AG04450 (cell line): Measurements from ENCODE around the gene PLCG2. TPM values are rescaled to one million over a fixed set of nuclear protein-coding genes. Genes with fewer than 3 reads are reported as not detected.

Experiments used
- CTCF ChIA-PET: fragments of 300-600, 350-600 bp; formaldehyde crosslinking; extraction: SDS; loops from one replicate; lab custom pipeline; 2022; ENCODE audit warnings: antibody characterized with exemption, inconsistent platforms; lab: Charles Lee
- POLR2A ChIA-PET: fragments of 350-600 bp; formaldehyde crosslinking; extraction: SDS; loops from one replicate; lab custom pipeline; 2021; ENCODE audit warnings: antibody characterized with exemption, inconsistent platforms; lab: Yijun Ruan, JAX
- DNase-seq: peaks from one replicate; pipeline ENCODE4 v3.0.0-alpha.2; 2011; ENCODE audit warnings: low read depth, low spot score
- H3K27ac ChIP-seq: one replicate; pipeline ENCODE4 v1.5.1; 2012; ENCODE audit warnings: low read depth, low read length, control low read depth
- H3K27me3 ChIP-seq: one replicate; pipeline ENCODE4 v1.6.0; 2012; ENCODE audit warnings: low read length; ENCODE audit not compliant: control insufficient read depth, insufficient read depth
- H3K4me3 ChIP-seq: 2 replicates; pipeline ENCODE4 v1.5.1; 2011; ENCODE audit warnings: mild to moderate bottlenecking, low read depth, low read length, control low read depth
- H3K9me3 ChIP-seq: 2 replicates; pipeline ENCODE4 v1.5.1; 2012; ENCODE audit warnings: low read length; ENCODE audit not compliant: control insufficient read depth, insufficient read depth
- CTCF ChIP-seq: IDR thresholded peaks from 2 replicates; pipeline ENCODE4 v1.5.1; 2011; ENCODE audit warnings: low read depth, low read length, control low read depth, inconsistent platforms
- polyA plus RNA-seq: library from polyadenylated mRNA; depleted of rRNA; stranded (reverse); fragments of >200 nt; gene quantifications from 2 replicates; pipeline ENCODE4 v1.2.3, GENCODE V29; 2011

The PLCG2 gene
- polyA plus RNA-seq, 1 experiment = 0.16 TPM

- no peak overlapping the region for H3K4me3 ChIP-seq
- CTCF ChIA-PET = interaction anchor here (0.9 kb wide), 1 partner anchor 302 kb away, joined by 3 read pairs; no protein-coding TSS in a partner anchor
- H3K27me3 ChIP-seq = peaks cover 2% of the 10 kb centered on the region
- no peak for TF ChIP-seq CTCF
- POLR2A ChIA-PET = no interaction called here
- no peak for DNase-seq
- no peaks in the 10 kb centered on the region for H3K9me3 ChIP-seq
- no peak overlapping the region for H3K27ac ChIP-seq
These were observed 149.3 kb downstream of the PLCG2 start for GRCh38 chr16:81928271-81928918.

- Histone ChIP-seq H3K4me3 (no peak overlapping the region), H3K27ac (no peak overlapping the region), H3K27me3 (peaks cover 2% of the 10 kb centered on the region), H3K9me3 (no peaks in the 10 kb centered on the region)
- no peak for DNase-seq
- ChIA-PET POLR2A (no interaction called here), CTCF (no interaction called here)
- no peak for TF ChIP-seq CTCF
These were observed 149.9 kb downstream of the PLCG2 start for GRCh38 chr16:81928975-81929374.

- TF ChIP-seq CTCF = no peak
- DNase-seq = no peak
- Histone ChIP-seq H3K9me3 (no peaks in the 10 kb centered on the region), H3K27me3 (peaks cover 2% of the 10 kb centered on the region), H3K4me3 (no peak overlapping the region), H3K27ac (no peak overlapping the region)
- CTCF ChIA-PET = interaction anchor here (1.1 to 1.6 kb wide), 3 partner anchors 11 to 334 kb away, joined by 4 to 6 read pairs (median 5); no protein-coding TSS in a partner anchor
- POLR2A ChIA-PET = no interaction called here
These were observed 150.8 kb downstream of the PLCG2 start for GRCh38 chr16:81929841-81930240.

- no peak overlapping the region for H3K27ac ChIP-seq
- peaks cover 5% of the 10 kb centered on the region for H3K27me3 ChIP-seq
- CTCF ChIA-PET = no interaction called here
- POLR2A ChIA-PET = no interaction called here
- no peak for DNase-seq
- no peaks in the 10 kb centered on the region for H3K9me3 ChIP-seq
- no peak for TF ChIP-seq CTCF
- no peak overlapping the region for H3K4me3 ChIP-seq
These were observed 152.8 kb downstream of the PLCG2 start for GRCh38 chr16:81931927-81932326.

- no peak overlapping the region for H3K27ac ChIP-seq
- no peak for TF ChIP-seq CTCF
- ChIA-PET POLR2A (no interaction called here), CTCF (interaction anchor here (1.8 kb wide), 1 partner anchor 298 kb away, joined by 4 read pairs; no protein-coding TSS in a partner anchor)
- peaks cover 5% of the 10 kb centered on the region for H3K27me3 ChIP-seq
- no peaks in the 10 kb centered on the region for H3K9me3 ChIP-seq
- DNase-seq = no peak
- no peak overlapping the region for H3K4me3 ChIP-seq
These were observed 153.6 kb downstream of the PLCG2 start for GRCh38 chr16:81932668-81933067.
